Activated naive CD4-positive, alpha-beta T cell treated with anti-CD3 and anti-CD28 coated beads, Interleukin-2, amount 50 U/mL, for 16 hours (primary cell): ENCODE data around the gene PDLIM5.
"Not testable (repeated sequence)": the region's sequence is repeated elsewhere in the genome, so short reads cannot be mapped to it uniquely, and the experiment has no call there.

ENCODE experiments used
- DNase-seq: peaks from one replicate; pipeline ENCODE4 v3.0.0-alpha.2; 2020

PDLIM5 gene

GRCh38 chr4:94466923-94467322, 15.2 kb downstream of the PDLIM5 start:
- no peak for DNase-seq

- DNase-seq: no peak
Measured at GRCh38 chr4:94468093-94468769, 16.5 kb downstream of the PDLIM5 start.

GRCh38 chr4:94469221-94469784, 17.6 kb downstream of the PDLIM5 start:
- DNase-seq: no peak

- DNase-seq: no peak
Measured at GRCh38 chr4:94470132-94470531, 18.4 kb downstream of the PDLIM5 start.

- DNase-seq: not testable (repeated sequence)
Measured at GRCh38 chr4:94470782-94471181, 19.0 kb downstream of the PDLIM5 start.

GRCh38 chr4:94472056-94472826, 20.5 kb downstream of the PDLIM5 start:
- no peak for DNase-seq

- no peak for DNase-seq
Measured at GRCh38 chr4:94475050-94475449, 23.3 kb downstream of the PDLIM5 start.

GRCh38 chr4:94475794-94476193, 24.1 kb downstream of the PDLIM5 start:
- DNase-seq: no peak

- DNase-seq: no peak
Measured at GRCh38 chr4:94477227-94477626, 25.5 kb downstream of the PDLIM5 start.

GRCh38 chr4:94478805-94479204, 27.1 kb downstream of the PDLIM5 start:
- not testable (repeated sequence) for DNase-seq

- no peak for DNase-seq
Measured at GRCh38 chr4:94479358-94480141, 27.8 kb downstream of the PDLIM5 start.

- no peak for DNase-seq
Measured at GRCh38 chr4:94480362-94480951, 28.7 kb downstream of the PDLIM5 start.

GRCh38 chr4:94483895-94484294, 32.2 kb downstream of the PDLIM5 start:
- DNase-seq: no peak

- DNase-seq: no peak
Measured at GRCh38 chr4:94484818-94485217, 33.1 kb downstream of the PDLIM5 start.

- no peak for DNase-seq
Measured at GRCh38 chr4:94486372-94486801, 34.6 kb downstream of the PDLIM5 start.

- no peak for DNase-seq
Measured at GRCh38 chr4:94488670-94489069, 36.9 kb downstream of the PDLIM5 start.

GRCh38 chr4:94489098-94489497, 37.4 kb downstream of the PDLIM5 start:
- DNase-seq: no peak

GRCh38 chr4:94490437-94490836, 38.7 kb downstream of the PDLIM5 start:
- DNase-seq: no peak

- DNase-seq: no peak
Measured at GRCh38 chr4:94491322-94491721, 39.6 kb downstream of the PDLIM5 start.

- DNase-seq: no peak
Measured at GRCh38 chr4:94495408-94495807, 43.7 kb downstream of the PDLIM5 start.

GRCh38 chr4:94497690-94498089, 45.9 kb downstream of the PDLIM5 start:
- DNase-seq: no peak

GRCh38 chr4:94498502-94498901, 46.8 kb downstream of the PDLIM5 start:
- no peak for DNase-seq

- no peak for DNase-seq
Measured at GRCh38 chr4:94500685-94501084, 48.9 kb downstream of the PDLIM5 start.
